DOHH2 (cell line): ENCODE measurements around the gene GUCD1.

Experiments used
- EZH2phosphoT487 ChIP-seq: fragments of 200-600 bp; sonication (generic); IDR thresholded peaks from 2 replicates; pipeline ENCODE4 v1.6.1; 2017; ENCODE audit warnings: borderline replicate concordance, mild to moderate bottlenecking, antibody characterized with exemption, low read length, moderate library complexity, mixed read lengths
- TF ChIP-seq, protein P1 (sequence below): fragments of 200-600 bp; sonication (generic); IDR thresholded peaks from one replicate; pipeline ENCODE4 v1.5.1; 2014; ENCODE audit warnings: antibody characterized with exemption, mild to moderate bottlenecking, low read depth, low read length; ENCODE audit not compliant: poor library complexity, severe bottlenecking

DNA sequence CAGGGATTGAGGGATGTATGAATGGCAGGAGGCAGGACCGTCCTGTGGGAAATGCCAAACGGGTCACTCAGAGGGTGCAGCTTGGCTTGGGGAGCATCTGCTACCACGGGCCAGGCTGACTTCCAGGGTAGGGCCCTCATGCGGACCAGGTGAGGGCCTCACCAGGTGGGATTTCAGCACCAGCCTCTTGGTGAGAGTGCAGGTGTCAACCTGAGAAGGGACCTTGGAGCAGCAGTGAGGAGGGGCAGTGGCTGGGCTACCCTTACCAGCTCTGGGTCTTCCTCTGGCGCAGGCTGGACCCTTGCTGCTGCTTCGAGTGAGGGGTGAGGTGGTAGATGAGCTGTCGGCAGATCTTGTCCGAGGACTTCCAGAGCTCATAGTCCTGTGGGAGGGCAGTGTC, 33.0 kb upstream of the GUCD1 start:
- TF ChIP-seq, protein P1, sequence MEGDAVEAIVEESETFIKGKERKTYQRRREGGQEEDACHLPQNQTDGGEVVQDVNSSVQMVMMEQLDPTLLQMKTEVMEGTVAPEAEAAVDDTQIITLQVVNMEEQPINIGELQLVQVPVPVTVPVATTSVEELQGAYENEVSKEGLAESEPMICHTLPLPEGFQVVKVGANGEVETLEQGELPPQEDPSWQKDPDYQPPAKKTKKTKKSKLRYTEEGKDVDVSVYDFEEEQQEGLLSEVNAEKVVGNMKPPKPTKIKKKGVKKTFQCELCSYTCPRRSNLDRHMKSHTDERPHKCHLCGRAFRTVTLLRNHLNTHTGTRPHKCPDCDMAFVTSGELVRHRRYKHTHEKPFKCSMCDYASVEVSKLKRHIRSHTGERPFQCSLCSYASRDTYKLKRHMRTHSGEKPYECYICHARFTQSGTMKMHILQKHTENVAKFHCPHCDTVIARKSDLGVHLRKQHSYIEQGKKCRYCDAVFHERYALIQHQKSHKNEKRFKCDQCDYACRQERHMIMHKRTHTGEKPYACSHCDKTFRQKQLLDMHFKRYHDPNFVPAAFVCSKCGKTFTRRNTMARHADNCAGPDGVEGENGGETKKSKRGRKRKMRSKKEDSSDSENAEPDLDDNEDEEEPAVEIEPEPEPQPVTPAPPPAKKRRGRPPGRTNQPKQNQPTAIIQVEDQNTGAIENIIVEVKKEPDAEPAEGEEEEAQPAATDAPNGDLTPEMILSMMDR, result no peak
- TF ChIP-seq EZH2phosphoT487, result no peak
